ENCODE measurements around the gene POPDC2. TPM values are rescaled to one million over a fixed set of nuclear protein-coding genes. Genes with fewer than 3 reads are reported as not detected.

POPDC2 gene
- total and polyA plus RNA-seq, 8 donors: 1.4 to 10.7 (median 8.7) TPM

DNA sequence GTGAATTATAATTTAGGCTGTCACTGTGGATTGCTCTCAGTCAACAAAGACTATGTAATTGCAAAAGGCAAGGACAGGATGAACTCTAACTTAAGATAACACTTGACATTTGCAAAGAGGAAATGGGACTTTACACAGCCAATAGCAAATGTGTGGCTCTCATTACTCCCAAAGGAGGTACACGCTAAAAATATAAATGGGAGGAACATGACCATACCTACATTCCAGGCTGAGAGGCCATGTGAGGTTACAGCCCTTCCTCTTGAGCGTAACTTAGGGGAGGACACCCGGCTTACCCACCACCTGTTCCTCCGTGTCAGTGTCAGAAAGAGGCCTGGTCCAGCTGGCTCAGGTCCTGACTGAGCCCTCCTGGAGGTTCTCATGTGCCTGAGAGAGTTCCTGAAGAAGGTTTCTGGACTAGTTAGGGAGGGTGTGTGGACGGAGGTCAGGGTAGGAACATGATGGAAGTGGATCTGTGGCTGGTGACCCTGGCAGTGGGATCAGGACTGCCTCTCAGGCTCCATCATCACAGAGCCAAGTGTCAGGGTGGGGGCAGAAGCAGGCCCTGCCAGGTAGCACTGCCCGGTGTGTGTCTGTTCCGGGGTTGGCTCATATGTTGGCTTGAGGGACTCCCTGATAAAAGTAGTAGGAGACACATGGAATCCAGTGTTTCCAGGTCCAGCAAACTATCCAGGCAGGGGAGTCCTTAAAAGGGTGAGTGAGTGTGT lies 7.9 kb downstream of the POPDC2 start:
- Histone ChIP-seq H3K4me1 (peaks cover 0 to 30% (median 15%) of the 10 kb centered on the region in 4 donors), H3K27ac (peak overlapping the region in 4 of 5 donors; percentile 21 to 54 (median 24)), H3K9me3 (no peaks in the 10 kb centered on the region), H3K4me3 (no peak overlapping the region), H3K36me3 (peaks cover 0 to 16% (median 8%) of the 10 kb centered on the region in 4 donors), H3K27me3 (no peaks in the 10 kb centered on the region)
- intact Hi-C loops (cut with DNase I; ENCODE audit: low total_unique reads): no loop called here
- DNase-seq: no peak
- no peak for TF ChIP-seq EP300 (IDR thresholded peaks at IDR 0.05)
- no peak for TF ChIP-seq POLR2AphosphoS5 (IDR thresholded peaks at IDR 0.05)
- no peak for TF ChIP-seq POLR2A (IDR thresholded peaks at IDR 0.05)
- TF ChIP-seq, protein P1, sequence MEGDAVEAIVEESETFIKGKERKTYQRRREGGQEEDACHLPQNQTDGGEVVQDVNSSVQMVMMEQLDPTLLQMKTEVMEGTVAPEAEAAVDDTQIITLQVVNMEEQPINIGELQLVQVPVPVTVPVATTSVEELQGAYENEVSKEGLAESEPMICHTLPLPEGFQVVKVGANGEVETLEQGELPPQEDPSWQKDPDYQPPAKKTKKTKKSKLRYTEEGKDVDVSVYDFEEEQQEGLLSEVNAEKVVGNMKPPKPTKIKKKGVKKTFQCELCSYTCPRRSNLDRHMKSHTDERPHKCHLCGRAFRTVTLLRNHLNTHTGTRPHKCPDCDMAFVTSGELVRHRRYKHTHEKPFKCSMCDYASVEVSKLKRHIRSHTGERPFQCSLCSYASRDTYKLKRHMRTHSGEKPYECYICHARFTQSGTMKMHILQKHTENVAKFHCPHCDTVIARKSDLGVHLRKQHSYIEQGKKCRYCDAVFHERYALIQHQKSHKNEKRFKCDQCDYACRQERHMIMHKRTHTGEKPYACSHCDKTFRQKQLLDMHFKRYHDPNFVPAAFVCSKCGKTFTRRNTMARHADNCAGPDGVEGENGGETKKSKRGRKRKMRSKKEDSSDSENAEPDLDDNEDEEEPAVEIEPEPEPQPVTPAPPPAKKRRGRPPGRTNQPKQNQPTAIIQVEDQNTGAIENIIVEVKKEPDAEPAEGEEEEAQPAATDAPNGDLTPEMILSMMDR (IDR thresholded peaks at IDR 0.05): no peak
- whole genome bisulfite sequencing, 5 donors: 70 to 88% (median 83%) methylated on average over 7 of the region's 7 CpGs

DNA sequence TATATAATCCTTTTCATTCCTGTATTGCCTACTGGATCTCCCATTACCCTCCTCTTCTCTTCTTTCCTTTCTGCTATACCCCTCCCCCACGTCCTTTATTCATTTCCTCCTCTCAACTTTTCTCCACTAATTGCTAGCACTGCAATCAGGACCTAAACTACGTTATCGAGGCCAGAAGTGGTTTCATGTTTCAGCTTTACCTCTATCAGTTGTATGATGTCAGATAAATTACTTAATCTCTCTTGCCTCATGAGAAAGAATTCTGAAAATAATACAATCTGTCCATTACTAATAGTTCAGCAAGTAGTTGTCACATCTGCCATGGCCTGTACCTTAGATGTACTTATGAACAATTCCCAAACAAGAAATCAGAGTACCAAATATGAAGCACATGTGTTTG lies 10.6 kb downstream of the POPDC2 start:
- TF ChIP-seq POLR2A (IDR thresholded peaks at IDR 0.05) (no peak), EP300 (IDR thresholded peaks at IDR 0.05) (no peak), POLR2AphosphoS5 (IDR thresholded peaks at IDR 0.05) (no peak)
- TF ChIP-seq, protein P1 (IDR thresholded peaks at IDR 0.05): no peak
- Histone ChIP-seq H3K4me1 (peaks cover 0 to 33% (median 19%) of the 10 kb centered on the region in 4 donors), H3K36me3 (peaks cover 0 to 25% (median 6%) of the 10 kb centered on the region in 4 donors), H3K4me3 (no peak overlapping the region), H3K27me3 (no peaks in the 10 kb centered on the region), H3K9me3 (no peaks in the 10 kb centered on the region), H3K27ac (peak overlapping the region in 2 of 5 donors; percentile 38 to 76)
- WGBS, 5 donors: 13 to 55% (median 19%) methylated on average over 3 of the region's 3 CpGs
- DNase-seq: peak in 1 of 2 donors; percentile 60
- intact Hi-C loops (cut with DNase I; ENCODE audit: low total_unique reads): no loop called here

DNA sequence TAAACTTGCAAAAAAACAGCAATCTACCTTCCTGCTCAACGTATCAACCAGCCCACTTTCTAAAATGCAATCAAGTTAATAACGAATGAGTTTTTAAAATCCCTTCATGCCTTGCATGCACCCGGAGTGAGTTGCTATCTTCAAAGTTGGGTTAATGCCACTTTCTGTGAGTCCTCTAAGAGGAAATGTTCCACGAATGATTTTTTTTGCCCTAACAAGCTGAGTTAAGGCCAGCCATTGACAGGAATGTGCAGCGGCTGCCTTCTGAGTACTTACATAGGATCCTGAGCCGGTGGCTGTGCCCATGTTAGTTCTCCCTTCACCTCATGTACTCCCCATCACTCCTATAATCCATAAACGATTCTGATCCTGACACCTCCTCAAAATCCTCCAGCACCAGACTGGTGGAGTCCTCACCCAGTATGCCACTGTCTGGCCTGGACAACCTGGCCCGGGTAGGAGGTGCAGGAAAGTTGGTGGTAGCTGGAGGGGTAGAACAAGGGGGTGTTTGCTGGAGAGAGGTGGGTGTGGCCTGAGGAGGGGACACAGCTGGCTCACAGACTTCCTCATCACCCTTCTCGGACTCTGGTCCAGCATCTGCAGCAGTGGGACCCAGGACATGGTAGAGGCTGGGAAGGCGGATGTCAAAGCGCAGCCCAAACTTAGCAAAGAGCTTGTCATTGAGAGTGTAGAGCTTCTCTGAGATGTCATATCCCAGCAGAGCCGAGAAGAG lies 12.4 kb downstream of the POPDC2 start:
- TF ChIP-seq POLR2AphosphoS5 (IDR thresholded peaks at IDR 0.05): no peak
- no peak for TF ChIP-seq POLR2A (IDR thresholded peaks at IDR 0.05)
- TF ChIP-seq EP300 (IDR thresholded peaks at IDR 0.05): no peak
- TF ChIP-seq, protein P1 (IDR thresholded peaks at IDR 0.05): no peak
- intact Hi-C loops (cut with DNase I; ENCODE audit: low total_unique reads): no loop called here
- Histone ChIP-seq H3K4me3 (no peak overlapping the region), H3K27ac (peak overlapping the region; percentile 14 to 76 (median 63)), H3K4me1 (peaks cover 0 to 35% (median 20%) of the 10 kb centered on the region in 4 donors), H3K9me3 (no peaks in the 10 kb centered on the region), H3K36me3 (peaks cover 0 to 17% (median 2%) of the 10 kb centered on the region in 4 donors), H3K27me3 (no peaks in the 10 kb centered on the region)
- no peak for DNase-seq
- 54 to 67% (median 56%) methylated on average over 12 of the region's 12 CpGs for WGBS, 5 donors

DNA sequence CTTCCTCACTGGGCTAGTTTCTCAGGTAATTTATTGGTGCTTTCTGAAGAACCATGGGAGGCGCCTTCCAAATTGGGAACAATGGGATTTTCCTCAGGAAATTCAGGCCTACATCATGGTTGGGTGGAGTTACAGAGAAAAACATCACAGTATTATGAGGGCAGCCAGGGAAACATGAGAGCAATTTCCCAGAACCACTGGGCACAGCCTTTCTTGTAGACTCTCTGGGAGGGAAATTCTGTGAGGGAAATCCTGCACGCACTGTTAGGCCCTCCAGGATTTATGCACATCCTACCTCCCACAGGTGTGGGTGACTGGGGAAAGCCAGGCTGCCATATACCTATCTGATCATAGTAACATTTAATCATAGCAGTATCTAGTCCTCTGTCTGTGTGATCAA lies 13.2 kb downstream of the POPDC2 start:
- H3K36me3 ChIP-seq: peaks cover 1 to 22% (median 4%) of the 10 kb centered on the region in 4 donors
- no peaks in the 10 kb centered on the region for H3K27me3 ChIP-seq
- intact Hi-C loops (cut with DNase I; ENCODE audit: low total_unique reads): no loop called here
- no peaks in the 10 kb centered on the region for H3K9me3 ChIP-seq
- no peak overlapping the region for H3K4me3 ChIP-seq
- H3K4me1 ChIP-seq: peaks cover 0 to 36% (median 20%) of the 10 kb centered on the region in 4 donors
- peak overlapping the region; percentile 10 to 76 (median 63) for H3K27ac ChIP-seq
- TF ChIP-seq EP300 (IDR thresholded peaks at IDR 0.05): no peak
- no peak for TF ChIP-seq POLR2A (IDR thresholded peaks at IDR 0.05)
- TF ChIP-seq POLR2AphosphoS5 (IDR thresholded peaks at IDR 0.05): peak in 1 of 3 donors; percentile 5
- peak in 1 of 2 donors; percentile 49 for DNase-seq
- WGBS, 5 donors: 64 to 90% (median 77%) methylated on average over 2 of the region's 2 CpGs

Measured in stomach (tissue), 9 donors.